SW 1271 (cell line): ENCODE results near the gene FDPS.

Experiments used
- DNase-seq, 2 experiments: peaks; one replicate each; lab custom pipeline; 2025; lab: John Stamatoyannopoulos, UW

The FDPS gene

GRCh38 chr1:155308493-155309422 is at the start of gene FDPS:
TSS of gene FDPS (plus strand) at chr1:155308866. CDS start at chr1:155309790, 924 bp downstream.
- peak; percentile 84 to 93 for DNase-seq

- DNase-seq = no peak
Measured at GRCh38 chr1:155260276-155260675, 48.4 kb upstream of the FDPS start.

GRCh38 chr1:155261493-155261851 is 47.2 kb upstream of the FDPS start:
- DNase-seq = no peak

GRCh38 chr1:155261852-155262673 is 46.6 kb upstream of the FDPS start, which contains the start of gene SCAMP3:
TSS of gene SCAMP3 (minus strand) at chr1:155262360. CDS start at chr1:155262151, 209 bp downstream.
- peak; percentile 84 to 94 for DNase-seq

GRCh38 chr1:155263067-155263466 is 45.6 kb upstream of the FDPS start:
- no peak for DNase-seq

GRCh38 chr1:155266553-155266952 is 42.1 kb upstream of the FDPS start:
- DNase-seq = no peak

GRCh38 chr1:155267373-155267772 is 41.3 kb upstream of the FDPS start:
- DNase-seq = no peak

- DNase-seq = no peak
Measured at GRCh38 chr1:155268630-155269029, 40.0 kb upstream of the FDPS start.

- no peak for DNase-seq
Measured at GRCh38 chr1:155269381-155269780, 39.3 kb upstream of the FDPS start.

GRCh38 chr1:155272466-155273342 is 36.0 kb upstream of the FDPS start:
- peak in 1 of 2 experiments; percentile 63 for DNase-seq

GRCh38 chr1:155273343-155274245 is 35.1 kb upstream of the FDPS start, which contains the start of gene CLK2:
TSS of gene CLK2 (minus strand) at chr1:155273504. CDS start at chr1:155270977, 2,527 bp downstream.
- DNase-seq = peak; percentile 75 to 85

- peak; percentile 59 to 85 for DNase-seq
Measured at GRCh38 chr1:155277070-155277901, 31.4 kb upstream of the FDPS start, which contains the start of gene HCN3. TSS of gene HCN3 (plus strand) at chr1:155277463. CDS start at chr1:155277591, 128 bp downstream.

- peak in 1 of 2 experiments; percentile 34 for DNase-seq
Measured at GRCh38 chr1:155277902-155278688, 30.6 kb upstream of the FDPS start.

- no peak for DNase-seq
Measured at GRCh38 chr1:155278689-155279160, 29.9 kb upstream of the FDPS start.

GRCh38 chr1:155279268-155279667 is 29.4 kb upstream of the FDPS start:
- no peak for DNase-seq

- DNase-seq = no peak
Measured at GRCh38 chr1:155282488-155283091, 26.1 kb upstream of the FDPS start.

GRCh38 chr1:155284476-155284875 is 24.2 kb upstream of the FDPS start:
- DNase-seq = no peak

GRCh38 chr1:155285063-155285462 is 23.6 kb upstream of the FDPS start:
- no peak for DNase-seq
